ENCODE results near the gene C6orf62. TPM values are rescaled to one million over a fixed set of nuclear protein-coding genes. Genes with fewer than 3 reads are reported as not detected.
A peak's percentile ranks its signal among the peaks of the same experiment; 100 is the strongest.
"Not testable (repeated sequence)": the region's sequence is repeated elsewhere in the genome, so short reads cannot be mapped to it uniquely, and the experiment has no call there.

C6orf62 gene
- total RNA-seq, 1 experiment from 2014 or later: 128 TPM

DNA sequence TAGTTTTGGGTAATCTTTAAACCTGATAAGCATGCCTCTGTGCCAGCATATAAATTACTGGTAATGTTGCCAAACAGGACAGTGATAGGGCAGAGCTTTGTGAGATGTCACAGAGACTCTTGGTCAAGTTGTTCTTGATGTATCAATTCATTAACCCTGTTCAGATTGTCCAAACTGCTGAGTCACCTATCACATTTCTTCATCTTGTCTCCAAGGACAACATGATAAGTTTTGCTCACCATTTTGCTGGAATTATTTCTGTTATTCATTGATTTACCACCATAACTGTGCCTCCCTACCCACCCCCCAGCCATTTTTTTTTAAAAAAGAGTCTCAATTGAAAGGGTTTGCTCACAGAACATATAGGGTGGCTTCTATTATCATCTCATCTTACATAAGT, 36.3 kb upstream of the C6orf62 start:
- ChIA-PET CTCF (no interaction called here), POLR2A (ENCODE audit: unreplicated experiment) (interaction anchor here (0.8 kb wide), 1 partner anchor 63 kb away, joined by 3 read pairs; no protein-coding TSS in a partner anchor)
- H3K27ac ChIP-seq: no peak overlapping the region
- H3K27me3 ChIP-seq (ENCODE audit: insufficient read depth, low read depth): no peaks in the 10 kb centered on the region
- no peaks in the 10 kb centered on the region for H3K9me2 ChIP-seq (ENCODE audit: insufficient read depth)
- intact Hi-C loops (cut with micrococcal nuclease; ENCODE audit: unreplicated experiment): no loop called here
- H3K36me3 ChIP-seq (ENCODE audit: low read depth): no peaks in the 10 kb centered on the region
- H2AFZ ChIP-seq: peak overlapping the region; percentile 74; the same call in 1 of the 2 replicates
- H3K4me2 ChIP-seq: no peak overlapping the region
- no peaks in the 10 kb centered on the region for H3K79me2 ChIP-seq (ENCODE audit: low read depth)
- H3F3A ChIP-seq (ENCODE audit: insufficient read depth, low read depth): no peaks in the 10 kb centered on the region; the same call in 1 of the 2 replicates
- no peak overlapping the region for H3K4me3 ChIP-seq
- 0 out of 2 replicates have a peak, but pooled peaks cover 6% of the 10 kb centered on the region for H3K9me3 ChIP-seq (ENCODE audit: insufficient read depth, low read depth)
- DNase-seq: no peak
- H4K20me1 ChIP-seq (ENCODE audit: insufficient read depth): no peaks in the 10 kb centered on the region
- H3K4me1 ChIP-seq (replicated peaks; ENCODE audit: insufficient read depth): 0 out of 2 replicates have a peak, but pooled peaks cover 5% of the 10 kb centered on the region
- no peak for TF ChIP-seq EZH2 (IDR thresholded peaks at IDR 0.05; ENCODE audit: low read depth)
- TF ChIP-seq, protein P1, sequence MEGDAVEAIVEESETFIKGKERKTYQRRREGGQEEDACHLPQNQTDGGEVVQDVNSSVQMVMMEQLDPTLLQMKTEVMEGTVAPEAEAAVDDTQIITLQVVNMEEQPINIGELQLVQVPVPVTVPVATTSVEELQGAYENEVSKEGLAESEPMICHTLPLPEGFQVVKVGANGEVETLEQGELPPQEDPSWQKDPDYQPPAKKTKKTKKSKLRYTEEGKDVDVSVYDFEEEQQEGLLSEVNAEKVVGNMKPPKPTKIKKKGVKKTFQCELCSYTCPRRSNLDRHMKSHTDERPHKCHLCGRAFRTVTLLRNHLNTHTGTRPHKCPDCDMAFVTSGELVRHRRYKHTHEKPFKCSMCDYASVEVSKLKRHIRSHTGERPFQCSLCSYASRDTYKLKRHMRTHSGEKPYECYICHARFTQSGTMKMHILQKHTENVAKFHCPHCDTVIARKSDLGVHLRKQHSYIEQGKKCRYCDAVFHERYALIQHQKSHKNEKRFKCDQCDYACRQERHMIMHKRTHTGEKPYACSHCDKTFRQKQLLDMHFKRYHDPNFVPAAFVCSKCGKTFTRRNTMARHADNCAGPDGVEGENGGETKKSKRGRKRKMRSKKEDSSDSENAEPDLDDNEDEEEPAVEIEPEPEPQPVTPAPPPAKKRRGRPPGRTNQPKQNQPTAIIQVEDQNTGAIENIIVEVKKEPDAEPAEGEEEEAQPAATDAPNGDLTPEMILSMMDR (conservative IDR thresholded peaks at IDR 0.05): no peak
- no TSS peak for BruUV-seq (replicated peaks)

DNA sequence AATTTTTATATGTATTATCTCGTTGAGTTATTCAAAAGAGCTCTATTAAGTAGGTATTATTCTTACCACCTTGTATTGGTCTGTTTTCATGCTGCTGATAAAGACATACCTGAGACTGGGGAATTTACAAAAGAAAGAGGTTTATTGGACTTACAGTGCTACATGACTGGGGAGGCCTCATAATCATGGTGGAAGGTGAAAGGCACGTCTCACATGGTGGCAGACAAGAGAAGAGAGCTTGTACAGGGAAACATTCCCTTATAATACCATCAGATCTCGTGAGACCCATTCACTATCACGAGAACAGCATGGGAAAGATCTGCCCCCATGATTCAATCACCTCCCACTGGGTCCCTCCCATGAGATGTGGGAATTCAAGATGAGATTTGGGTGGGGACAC, 35.4 kb upstream of the C6orf62 start:
- BruUV-seq (replicated peaks); CTCF ChIA-PET; H3K4me3 ChIP-seq; H3K36me3 ChIP-seq (ENCODE audit: low read depth); H3F3A ChIP-seq (ENCODE audit: insufficient read depth, low read depth); intact Hi-C loops (cut with micrococcal nuclease; ENCODE audit: unreplicated experiment); H3K9me2 ChIP-seq (ENCODE audit: insufficient read depth); DNase-seq; H2AFZ ChIP-seq; H3K27me3 ChIP-seq (ENCODE audit: insufficient read depth, low read depth); H4K20me1 ChIP-seq (ENCODE audit: insufficient read depth); H3K9me3 ChIP-seq (ENCODE audit: insufficient read depth, low read depth); H3K4me2 ChIP-seq; H3K79me2 ChIP-seq (ENCODE audit: low read depth); H3K4me1 ChIP-seq (replicated peaks; ENCODE audit: insufficient read depth); H3K27ac ChIP-seq: not testable (repeated sequence)
- POLR2A ChIA-PET (ENCODE audit: unreplicated experiment): interaction anchor here (0.8 kb wide), 1 partner anchor 62 kb away, joined by 3 read pairs; no protein-coding TSS in a partner anchor

DNA sequence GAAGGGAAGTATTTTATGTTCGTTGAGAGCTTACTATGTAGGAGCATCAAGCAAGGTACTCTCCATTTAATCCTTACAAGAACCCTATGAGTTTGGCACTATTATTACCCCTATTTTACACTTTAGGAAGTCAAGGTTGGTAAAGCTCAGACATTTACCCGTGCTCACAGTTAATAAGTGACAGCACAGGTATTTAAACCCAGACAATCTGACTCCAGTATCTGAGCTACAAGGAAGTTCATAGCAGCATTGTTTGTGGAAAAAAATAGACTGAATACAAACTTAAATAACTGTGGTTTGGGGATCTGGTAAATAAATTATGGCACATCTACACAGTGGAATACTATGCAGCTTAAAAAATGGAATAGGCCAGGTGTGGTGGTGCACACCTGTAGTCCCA, 34.6 kb upstream of the C6orf62 start:
- DNase-seq: no peak
- Histone ChIP-seq H3K4me2 (no peak overlapping the region), H3K4me3 (no peak overlapping the region), H3K27ac (no peak overlapping the region), H3F3A (ENCODE audit: insufficient read depth, low read depth) (no peaks in the 10 kb centered on the region; the same call in 1 of the 2 replicates), H3K4me1 (replicated peaks; ENCODE audit: insufficient read depth) (0 out of 2 replicates have a peak, but pooled peaks cover 5% of the 10 kb centered on the region), H3K36me3 (ENCODE audit: low read depth) (no peaks in the 10 kb centered on the region), H3K27me3 (ENCODE audit: insufficient read depth, low read depth) (no peaks in the 10 kb centered on the region), H3K9me3 (ENCODE audit: insufficient read depth, low read depth) (0 out of 2 replicates have a peak, but pooled peaks cover 6% of the 10 kb centered on the region), H3K79me2 (ENCODE audit: low read depth) (no peaks in the 10 kb centered on the region), H2AFZ (no peak overlapping the region), H3K9me2 (ENCODE audit: insufficient read depth) (no peaks in the 10 kb centered on the region), H4K20me1 (ENCODE audit: insufficient read depth) (no peaks in the 10 kb centered on the region)
- TF ChIP-seq, protein P1 (conservative IDR thresholded peaks at IDR 0.05): no peak
- no peak for TF ChIP-seq EZH2 (IDR thresholded peaks at IDR 0.05; ENCODE audit: low read depth)
- BruUV-seq (replicated peaks): no TSS peak
- intact Hi-C loops (cut with micrococcal nuclease; ENCODE audit: unreplicated experiment): no loop called here
- POLR2A ChIA-PET (ENCODE audit: unreplicated experiment): no interaction called here
- CTCF ChIA-PET: no interaction called here

Measured in PC-9 (cell line).